ENCODE measurements around the gene FAM168A.
"Not testable (repeated sequence)": the region's sequence is repeated elsewhere in the genome, so short reads cannot be mapped to it uniquely, and the experiment has no call there.

GRCh38 chr11:73580749-73581148 is 17.2 kb downstream of the FAM168A start:
- TF ChIP-seq CTCF (optimal IDR thresholded peaks at IDR 0.05 in 1 of 3, IDR thresholded peaks at IDR 0.05 in 1 of 3, conservative IDR thresholded peaks at IDR 0.05 in 1 of 3; ENCODE audit: extremely low read depth in 1 of 3, insufficient read depth in 2 of 3, low read length in 3 of 3); EZH2 (IDR thresholded peaks at IDR 0.05; ENCODE audit: low read length): not testable (repeated sequence)

All from keratinocyte (primary cell).